RWPE1 (cell line): ENCODE measurements around the gene CGN.

Source experiments
- CTCF ChIA-PET: fragments of 350-600 bp; sonication (Branson Sonifier 250); formaldehyde crosslinking; extraction: SDS; loops from one replicate; lab custom pipeline; 2021; lab: Yijun Ruan, JAX
- POLR2A ChIA-PET: fragments of 400-600 bp; formaldehyde crosslinking; extraction: SDS; loops from one replicate; lab custom pipeline; 2020; ENCODE audit warnings: antibody characterized with exemption; ENCODE audit not compliant: low non-redundant PET; lab: Yijun Ruan, JAX
- DNase-seq: peaks from one replicate; pipeline ENCODE4 v3.0.0; 2012; ENCODE audit warnings: low spot score
- H3K27ac ChIP-seq: fragments of 450-650 bp; 2 replicates; pipeline ENCODE4 v1.5.1; 2017
- CTCF ChIP-seq: fragments of 450-650 bp; conservative IDR thresholded peaks from 2 replicates; pipeline ENCODE4 v1.5.1; 2017; ENCODE audit warnings: low read depth, mild to moderate bottlenecking

Gene CGN

DNA sequence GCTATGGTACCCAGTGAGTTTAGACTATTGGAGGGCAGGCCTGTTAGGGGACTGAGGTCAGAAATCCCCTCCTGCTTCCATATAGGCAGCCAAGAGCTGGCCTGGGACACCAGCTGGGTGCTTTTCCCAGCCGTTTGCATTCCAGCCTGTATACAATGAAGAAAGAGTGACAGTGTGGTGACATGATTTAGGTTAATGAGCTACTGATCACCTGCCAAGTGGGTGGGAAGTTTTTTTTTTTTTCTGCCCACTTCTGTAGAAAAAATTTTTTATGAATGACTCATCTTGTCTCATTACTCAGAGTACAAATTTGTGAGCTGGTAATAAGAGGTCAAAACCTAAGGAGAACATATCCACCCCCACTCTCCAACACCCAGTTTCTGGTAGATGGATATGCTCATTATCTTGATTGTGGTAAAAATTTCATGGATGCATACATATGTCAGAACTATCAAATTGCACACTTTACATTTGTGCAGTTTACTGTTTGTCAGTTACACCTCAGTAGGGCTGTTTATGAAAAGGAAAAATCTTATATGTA lies 16.4 kb upstream of the CGN start:
- peak; percentile 88 for DNase-seq
- TF ChIP-seq CTCF, result no peak
- POLR2A ChIA-PET, result no interaction called here
- peak overlapping the region; percentile 61 for H3K27ac ChIP-seq
- CTCF ChIA-PET, result interaction anchor here (0.7 kb wide), 1 partner anchor 10 kb away, joined by 3 read pairs; no protein-coding TSS in a partner anchor

DNA sequence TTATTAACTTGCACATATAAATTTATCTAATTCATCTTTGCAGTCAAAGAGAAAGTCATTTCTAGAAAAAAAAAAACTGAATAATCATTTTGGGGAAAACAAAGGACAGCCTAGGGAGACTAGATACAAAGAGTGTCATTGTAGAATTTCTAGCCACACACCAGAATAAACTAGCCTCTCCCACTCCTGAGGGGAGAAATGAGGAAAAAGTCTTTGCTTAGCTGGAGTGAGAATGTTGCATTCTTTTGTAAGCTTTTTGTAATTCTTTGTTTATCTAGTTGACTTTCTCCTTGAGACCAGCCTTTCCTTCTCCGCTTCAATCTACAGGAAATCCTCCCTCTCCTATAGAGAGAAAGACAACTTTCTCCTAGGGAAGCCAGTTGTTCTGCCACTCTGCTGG lies 15.9 kb upstream of the CGN start:
- ChIA-PET CTCF (interaction anchor here (0.6 kb wide), 1 partner anchor 20 kb away, joined by 3 read pairs; no protein-coding TSS in a partner anchor), POLR2A (no interaction called here)
- no peak for TF ChIP-seq CTCF
- DNase-seq, result no peak
- no peak overlapping the region for H3K27ac ChIP-seq

- no peak overlapping the region for H3K27ac ChIP-seq
- no peak for DNase-seq
- TF ChIP-seq CTCF, result no peak
- POLR2A ChIA-PET, result no interaction called here
- CTCF ChIA-PET, result no interaction called here
Measured at GRCh38 chr1:151499365-151499764, 11.8 kb upstream of the CGN start.

DNA sequence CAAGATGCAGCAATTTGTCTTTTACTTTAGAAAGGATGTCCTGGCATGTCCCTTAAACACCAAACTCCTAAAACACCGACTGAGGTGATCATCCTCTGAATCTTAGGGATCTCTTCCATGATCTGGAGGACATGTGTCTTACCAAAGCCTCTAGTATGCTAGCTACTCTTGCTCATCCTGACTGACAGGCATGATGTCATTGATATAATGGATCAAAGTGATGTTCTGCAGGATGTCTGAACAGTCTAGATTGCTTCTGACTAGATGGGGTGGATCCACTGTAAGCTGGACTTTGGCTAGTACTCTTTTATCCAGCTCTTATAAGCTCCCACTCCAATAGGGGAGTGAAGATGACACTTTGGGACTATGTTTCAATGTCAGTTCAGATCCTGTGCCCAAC lies 11.3 kb upstream of the CGN start:
- H3K27ac ChIP-seq, result no peak overlapping the region
- no peak for DNase-seq
- CTCF ChIA-PET, result no interaction called here
- POLR2A ChIA-PET, result no interaction called here
- no peak for TF ChIP-seq CTCF

DNA sequence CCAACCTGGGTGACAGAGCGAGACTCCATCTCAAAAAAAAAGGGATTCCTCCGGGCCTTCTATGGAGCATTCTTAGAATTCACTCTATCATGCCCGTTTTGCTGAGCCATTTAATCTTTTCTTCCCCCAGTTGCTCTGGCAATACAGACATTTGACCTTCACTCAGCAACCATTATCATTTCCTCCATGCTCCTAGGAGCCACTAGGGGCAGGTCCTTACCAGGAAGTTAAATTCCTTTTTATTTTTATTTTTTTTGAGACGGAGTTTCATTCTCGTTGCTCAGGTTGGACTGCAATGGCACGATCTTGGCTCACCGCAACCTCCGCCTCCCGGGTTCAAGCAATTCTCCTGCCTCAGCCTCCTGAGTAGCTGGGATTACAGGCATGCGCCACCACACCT lies 9.7 kb upstream of the CGN start:
- ChIA-PET POLR2A (no interaction called here), CTCF (no interaction called here)
- no peak overlapping the region for H3K27ac ChIP-seq
- TF ChIP-seq CTCF, result no peak
- DNase-seq, result no peak

GRCh38 chr1:151502035-151502700 lies 9.0 kb upstream of the CGN start:
- DNase-seq, result no peak
- CTCF ChIA-PET, result interaction anchor here (0.6 kb wide), 1 partner anchor 19 kb away, joined by 4 read pairs; no protein-coding TSS in a partner anchor
- H3K27ac ChIP-seq, result no peak overlapping the region
- POLR2A ChIA-PET, result no interaction called here
- TF ChIP-seq CTCF, result no peak
